H9 (cell line): Measurements from ENCODE around the gene GDNF. TPM values are rescaled to one million over a fixed set of nuclear protein-coding genes. Genes with fewer than 3 reads are reported as not detected.

Experiments
- DNase-seq: peaks from one replicate; pipeline ENCODE4 v3.0.0-alpha.2; 2017
- H2AFZ ChIP-seq: one replicate; pipeline ENCODE4 v1.6.1; 2013; ENCODE audit warnings: mild to moderate bottlenecking, low read length, control low read depth, moderate library complexity
- H2AK5ac ChIP-seq: 2 replicates; pipeline ENCODE4 v1.6.1; 2013; ENCODE audit warnings: low read length, control low read depth, mixed read lengths; ENCODE audit not compliant: insufficient read length
- H2BK120ac ChIP-seq: one replicate; pipeline ENCODE4 v1.6.1; 2013; ENCODE audit warnings: low read depth, mild to moderate bottlenecking, low read length, control low read depth, inconsistent platforms; ENCODE audit not compliant: poor library complexity, severe bottlenecking
- H2BK12ac ChIP-seq: 2 replicates; pipeline ENCODE4 v1.6.1; 2013; ENCODE audit warnings: low read length, control low read depth, mixed read lengths, low read depth; ENCODE audit not compliant: insufficient read length
- H2BK15ac ChIP-seq: 2 replicates; pipeline ENCODE4 v1.6.1; 2013; ENCODE audit warnings: low read depth, low read length, control low read depth
- H2BK20ac ChIP-seq: one replicate; pipeline ENCODE4 v1.6.1; 2013; ENCODE audit warnings: low read depth, mild to moderate bottlenecking, low read length, control low read depth, inconsistent platforms; ENCODE audit not compliant: poor library complexity, severe bottlenecking
- H2BK5ac ChIP-seq: 2 replicates; pipeline ENCODE4 v1.6.1; 2013; ENCODE audit warnings: low read length, control low read depth, mixed read lengths; ENCODE audit not compliant: insufficient read length
- H3K14ac ChIP-seq: 2 replicates; pipeline ENCODE4 v1.6.1; 2013; ENCODE audit warnings: low read length, control low read depth; ENCODE audit not compliant: insufficient read depth
- H3K18ac ChIP-seq: 2 replicates; pipeline ENCODE4 v1.6.1; 2013; ENCODE audit warnings: low read depth, mild to moderate bottlenecking, mixed read lengths, low read length, control low read depth; ENCODE audit not compliant: insufficient read length
- H3K23ac ChIP-seq: 2 replicates; pipeline ENCODE4 v1.6.1; 2013; ENCODE audit warnings: low read length, control low read depth, mixed read lengths, low read depth; ENCODE audit not compliant: insufficient read length
- H3K23me2 ChIP-seq: 2 replicates; pipeline ENCODE4 v1.6.1; 2013; ENCODE audit warnings: low read depth, mild to moderate bottlenecking, mixed read lengths, low read length, control low read depth; ENCODE audit not compliant: insufficient read length, poor library complexity, severe bottlenecking
- H3K27ac ChIP-seq: 2 replicates; pipeline ENCODE4 v1.5.1; 2013; ENCODE audit warnings: low read length, control low read depth, mixed read lengths, low read depth; ENCODE audit not compliant: insufficient read length
- H3K27me3 ChIP-seq: 2 replicates; pipeline ENCODE4 v1.6.1; 2013; ENCODE audit warnings: low read length, control low read depth, inconsistent platforms; ENCODE audit not compliant: insufficient read depth
- H3K4ac ChIP-seq: 2 replicates; pipeline ENCODE4 v1.6.1; 2013; ENCODE audit warnings: low read depth, mild to moderate bottlenecking, control low read depth, inconsistent platforms, low read length, moderate library complexity
- H3K4me1 ChIP-seq: 2 replicates; pipeline ENCODE4 v1.6.1; 2013; ENCODE audit warnings: low read length, control low read depth, inconsistent platforms; ENCODE audit not compliant: insufficient read depth
- H3K4me2 ChIP-seq: 2 replicates; pipeline ENCODE4 v1.6.1; 2013; ENCODE audit warnings: low read length, control low read depth, mixed read lengths; ENCODE audit not compliant: insufficient read length, insufficient read depth
- H3K56ac ChIP-seq: 2 replicates; pipeline ENCODE4 v1.6.1; 2013; ENCODE audit warnings: low read depth, mild to moderate bottlenecking, mixed read lengths, low read length, control low read depth; ENCODE audit not compliant: insufficient read length
- H3K79me1 ChIP-seq: 2 replicates; pipeline ENCODE4 v1.6.1; 2013; ENCODE audit warnings: low read depth, mild to moderate bottlenecking, moderate library complexity, low read length, control low read depth, inconsistent platforms; ENCODE audit not compliant: insufficient read depth, poor library complexity, severe bottlenecking
- H3K79me2 ChIP-seq: 2 replicates; pipeline ENCODE4 v1.6.1; 2013; ENCODE audit warnings: low read length, control low read depth, inconsistent platforms; ENCODE audit not compliant: insufficient read depth
- H3K9ac ChIP-seq: 2 replicates; pipeline ENCODE4 v1.6.1; 2013; ENCODE audit warnings: low read length, control low read depth, mixed read lengths; ENCODE audit not compliant: insufficient read length; ENCODE audit errors: extremely low read depth
- H3K9me3 ChIP-seq: one replicate; pipeline ENCODE4 v1.6.1; 2013; ENCODE audit warnings: low read depth, low read length, inconsistent platforms; ENCODE audit not compliant: control insufficient read depth
- H3T11ph ChIP-seq: one replicate; pipeline ENCODE4 v1.6.1; 2013; ENCODE audit warnings: mild to moderate bottlenecking, low read length, control low read depth, inconsistent platforms
- H4K20me1 ChIP-seq: one replicate; pipeline ENCODE4 v1.6.1; 2013; ENCODE audit not compliant: control insufficient read depth, insufficient read length, insufficient read depth
- H4K5ac ChIP-seq: 2 replicates; pipeline ENCODE4 v1.6.1; 2013; ENCODE audit warnings: low read depth, mild to moderate bottlenecking, mixed read lengths, low read length, control low read depth; ENCODE audit not compliant: insufficient read length
- H4K8ac ChIP-seq: replicated peaks from 2 replicates; pipeline ENCODE4 v1.6.1; 2013; ENCODE audit warnings: low read length, control low read depth, mixed read lengths, low read depth; ENCODE audit not compliant: insufficient read length
- H4K91ac ChIP-seq: 2 replicates; pipeline ENCODE4 v1.6.1; 2013; ENCODE audit warnings: low read depth, mild to moderate bottlenecking, moderate library complexity, mixed read lengths, low read length, control low read depth; ENCODE audit not compliant: insufficient read length
- H3K27ac Mint-ChIP-seq, 3 experiments: 2 replicates in 2 of 3; 3 replicates in 1 of 3; pipeline ENCODE4 v1.8.0; 2020 to 2021; ENCODE audit warnings: mixed read lengths in 3 of 3, mild to moderate bottlenecking in 1 of 3, moderate library complexity in 1 of 3
- H3K27me3 Mint-ChIP-seq: 2 replicates; pipeline ENCODE4 v1.8.0; 2021; ENCODE audit warnings: low read depth, mild to moderate bottlenecking, moderate library complexity, mixed read lengths
- H3K36me3 Mint-ChIP-seq, 3 experiments: 2 replicates in 2 of 3; 3 replicates in 1 of 3; pipeline ENCODE4 v1.8.0; 2020 to 2021; ENCODE audit warnings: low read depth in 3 of 3, mixed read lengths in 3 of 3; ENCODE audit not compliant: insufficient read depth in 1 of 3
- H3K4me1 Mint-ChIP-seq, 2 experiments: 2 replicates each; pipeline ENCODE4 v1.8.0; 2020; ENCODE audit warnings: mixed read lengths in 2 of 2
- H3K4me3 Mint-ChIP-seq, 2 experiments: 2 replicates in 1 of 2; 3 replicates in 1 of 2; pipeline ENCODE4 v1.8.0; 2020 to 2021; ENCODE audit warnings: mild to moderate bottlenecking in 2 of 2, mixed read lengths in 2 of 2, moderate library complexity in 1 of 2
- H3K9me3 Mint-ChIP-seq, 2 experiments: 2 replicates in 1 of 2; 3 replicates in 1 of 2; pipeline ENCODE4 v1.8.0; 2020; ENCODE audit warnings: mild to moderate bottlenecking in 2 of 2, mixed read lengths in 2 of 2, moderate library complexity in 1 of 2
- CTCF ChIP-seq: fragments of 200-600 bp; sonication (generic); conservative IDR thresholded peaks from 3 replicates; pipeline ENCODE4 v1.8.0; 2021; ENCODE audit warnings: antibody characterized with exemption, mild to moderate bottlenecking
- WGBS: extraction: QIAGEN DNeasy Blood & Tissue Kit; methylation state at CpG from one replicate; pipeline ENCODE4 v1.1.7; 2013; ENCODE audit warnings: missing lambda C conversion rate, low lambda C conversion rate, mixed read lengths; ENCODE audit not compliant: insufficient read length; ENCODE audit errors: extremely low coverage; 5-methylcytosine and 5-hydroxymethylcytosine counted together
- total RNA-seq: library from RNA; stranded (reverse); gene quantifications from 2 replicates; pipeline ENCODE4 v1.2.1, GENCODE V29; 2021

GDNF gene
- total RNA-seq, 1 experiment from 2014 or later, result not detected

DNA sequence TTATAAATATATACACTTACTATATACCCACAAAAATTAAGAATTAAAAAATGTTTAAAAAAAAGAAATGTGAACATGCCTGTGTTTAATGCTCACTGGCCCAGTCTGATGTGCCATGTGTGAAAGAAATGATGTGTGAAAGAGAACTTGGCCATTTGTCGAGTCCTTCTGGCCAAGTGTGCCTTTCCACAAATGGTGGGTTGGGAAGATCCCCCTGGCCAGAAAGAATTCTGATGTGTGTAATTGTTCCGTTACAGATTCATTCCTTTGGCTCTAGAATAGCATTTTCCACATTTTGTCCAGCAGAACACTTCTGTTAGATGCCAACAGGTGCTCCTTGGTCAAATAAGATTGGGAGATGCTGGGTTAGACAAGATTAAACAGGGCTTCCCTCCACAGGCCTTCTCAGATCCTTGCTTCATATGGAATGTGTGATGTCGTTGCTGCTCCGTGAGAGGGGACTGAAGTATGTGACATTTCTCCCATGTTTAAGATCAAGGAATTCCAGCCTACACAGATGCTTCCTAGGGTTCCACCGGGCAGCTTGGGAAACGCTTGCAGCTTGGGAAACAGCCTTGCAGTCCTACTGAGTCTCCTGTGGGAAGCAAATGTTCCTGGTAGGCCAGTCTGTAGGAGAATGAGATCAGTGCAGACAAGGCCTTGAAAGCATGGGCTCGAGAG lies 32.1 kb downstream of the GDNF start:
- H3K36me3 Mint-ChIP-seq, result no peaks in the 10 kb centered on the region; a peak in 1 of 7 replicates
- no CpG with 5 or more reads among the region's 7 CpGs for WGBS

More for the DNA sequence above, 32.1 kb downstream of the GDNF start:
- no peaks in the 10 kb centered on the region; the same call in 1 of the 2 replicates for H3K27me3 ChIP-seq
- Mint-ChIP-seq H3K4me3 (no peak overlapping the region), H3K4me1 (no peaks in the 10 kb centered on the region), H3K27me3 (peaks cover 20% of the 10 kb centered on the region), H3K27ac (no peak overlapping the region), H3K9me3 (no peaks in the 10 kb centered on the region)
- H3K4me2 ChIP-seq, result no peak overlapping the region
- no peaks in the 10 kb centered on the region for H3K79me1 ChIP-seq
- no peaks in the 10 kb centered on the region for H4K20me1 ChIP-seq
- no peak overlapping the region for H2AK5ac ChIP-seq
- H3K9me3 ChIP-seq, result no peaks in the 10 kb centered on the region
- H3K23me2 ChIP-seq, result no peaks in the 10 kb centered on the region
- H2BK120ac ChIP-seq, result no peak overlapping the region
- no peak overlapping the region for H4K5ac ChIP-seq
- H3K23ac ChIP-seq, result no peak overlapping the region
- no peak overlapping the region for H3K9ac ChIP-seq
- H3K56ac ChIP-seq, result no peak overlapping the region
- H3K79me2 ChIP-seq, result no peaks in the 10 kb centered on the region
- no peaks in the 10 kb centered on the region; the same call in 1 of the 2 replicates for H3K4me1 ChIP-seq
- H2BK12ac ChIP-seq, result no peak overlapping the region
- H3K18ac ChIP-seq, result no peak overlapping the region
- H3K4ac ChIP-seq, result no peak overlapping the region
- DNase-seq, result no peak
- H2BK20ac ChIP-seq, result no peak overlapping the region
- no peak overlapping the region for H2BK15ac ChIP-seq
- no peak overlapping the region for H3K14ac ChIP-seq
- no peak overlapping the region for H4K91ac ChIP-seq
- no peak overlapping the region for H3K27ac ChIP-seq
- no peak overlapping the region for H3T11ph ChIP-seq
- no peak for TF ChIP-seq CTCF
- H2AFZ ChIP-seq, result no peak overlapping the region
- H2BK5ac ChIP-seq, result no peak overlapping the region
- no peak overlapping the region for H4K8ac ChIP-seq
